ENCODE results near the gene IPP.
"Not testable (repeated sequence)": the region's sequence is repeated elsewhere in the genome, so short reads cannot be mapped to it uniquely, and the experiment has no call there.

The IPP gene

DNA sequence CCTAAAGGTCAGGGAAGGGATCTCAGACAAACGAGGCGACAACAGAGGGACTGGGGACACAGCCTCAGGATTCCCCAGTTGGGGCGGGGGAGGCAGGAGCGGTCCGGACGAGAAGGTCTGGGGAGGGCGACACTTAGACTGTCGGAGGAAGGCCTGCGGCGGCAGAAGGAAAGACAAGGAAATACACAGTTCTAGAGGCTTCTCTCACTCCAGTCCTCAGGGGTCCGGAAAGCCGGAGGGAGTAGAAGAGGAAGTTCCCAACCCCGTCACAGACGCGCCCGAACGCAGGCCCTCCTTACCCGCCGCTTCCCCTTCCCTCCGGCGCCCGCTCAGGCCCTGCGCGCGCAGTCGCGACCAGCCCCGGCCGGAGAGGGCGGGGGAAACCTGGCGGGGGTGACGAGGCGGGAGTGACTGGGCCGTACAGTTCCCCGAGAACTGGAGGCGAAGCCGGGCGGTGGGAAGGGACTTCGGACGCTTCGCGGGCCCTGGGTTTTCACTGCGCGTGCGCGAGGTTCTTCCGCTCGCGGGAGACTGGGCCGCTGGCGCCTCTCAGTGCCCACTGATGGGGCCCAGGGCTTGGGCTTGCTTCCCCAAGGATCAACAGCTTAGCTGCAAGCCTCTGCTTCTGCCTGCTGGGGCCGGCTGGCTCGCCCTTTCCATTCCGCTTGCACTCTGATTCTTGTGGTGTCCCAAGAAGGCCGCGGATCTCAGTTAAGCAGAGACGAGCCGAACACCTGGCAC, at the start of gene IPP:
TSS of gene IPP (minus strand) at position 356 of the 741 bp plus-strand sequence. CDS start 4,242 bp downstream, outside the sequence.
- peak; percentile 93 to 97 for DNase-seq

DNA sequence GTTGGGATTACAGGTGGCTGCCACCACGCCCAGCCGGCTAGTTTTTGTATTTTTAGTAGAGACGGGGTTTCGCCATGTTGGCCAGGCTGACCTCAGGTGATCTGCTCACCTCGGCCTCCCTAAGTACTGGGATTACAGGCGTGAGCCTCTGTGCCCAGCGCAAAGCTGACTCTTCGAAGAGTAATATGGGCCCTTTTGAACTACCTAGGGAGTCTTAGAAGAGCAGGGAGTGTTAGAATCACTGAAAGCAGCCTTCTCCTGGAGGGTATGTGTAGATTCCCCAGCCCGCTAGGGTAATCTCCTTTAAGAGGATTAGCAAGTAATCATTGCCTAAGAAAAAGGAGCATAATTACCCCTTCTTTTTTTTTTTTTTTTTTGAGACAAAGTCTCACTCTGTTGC, 46.5 kb upstream of the IPP start:
- DNase-seq = no peak

DNA sequence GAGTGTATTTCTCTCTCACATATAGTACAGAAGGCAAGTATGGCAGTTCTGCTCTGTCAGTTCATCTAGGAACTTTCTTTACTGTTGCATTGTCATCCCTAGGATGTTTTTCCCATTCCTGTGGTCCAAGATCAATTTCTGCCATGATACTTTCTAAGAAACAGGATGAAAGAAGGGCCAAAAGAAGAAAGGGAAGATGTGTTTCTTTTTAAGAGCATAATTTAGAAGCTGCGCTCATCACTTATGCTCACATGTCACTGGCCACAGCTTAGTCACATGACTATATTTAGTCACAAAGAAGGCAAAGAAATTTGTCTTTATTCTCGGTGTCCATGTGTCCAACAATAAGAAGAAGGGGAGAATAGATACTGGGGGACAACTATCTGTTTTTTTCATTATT, 45.9 kb upstream of the IPP start:
- DNase-seq = no peak

DNA sequence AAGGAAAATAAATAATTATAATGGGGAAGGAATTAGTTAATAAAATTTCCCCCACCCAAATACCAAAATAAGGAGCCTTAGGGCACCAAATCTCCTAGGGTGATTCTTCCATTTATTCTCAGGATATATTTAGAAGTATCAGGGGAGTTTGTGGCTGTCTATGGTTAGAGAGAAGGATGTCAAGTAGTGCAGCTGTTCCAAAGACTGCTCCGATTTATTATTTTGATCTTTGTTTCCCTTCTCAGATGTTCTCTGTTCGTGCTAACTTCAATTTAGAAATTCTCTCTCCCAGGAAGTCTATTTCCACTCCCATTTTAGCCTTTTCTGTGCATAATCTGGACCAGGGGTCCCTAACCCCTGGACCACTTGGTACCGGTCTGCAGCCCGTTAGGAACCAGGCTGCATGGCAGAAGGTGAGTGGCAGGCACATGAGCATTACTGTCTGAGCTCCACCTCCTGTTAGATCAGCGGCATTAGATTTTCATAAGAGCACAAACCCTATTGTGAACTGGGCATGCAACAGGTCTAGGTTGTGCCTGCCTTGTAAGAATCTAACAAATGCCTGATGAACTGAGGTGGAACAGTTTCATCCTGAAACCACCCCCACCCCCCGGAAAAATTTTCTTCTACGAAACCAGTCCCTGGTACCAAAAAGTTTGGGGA, 43.6 kb upstream of the IPP start:
- DNase-seq = peak in 1 of 2 experiments; percentile 21

DNA sequence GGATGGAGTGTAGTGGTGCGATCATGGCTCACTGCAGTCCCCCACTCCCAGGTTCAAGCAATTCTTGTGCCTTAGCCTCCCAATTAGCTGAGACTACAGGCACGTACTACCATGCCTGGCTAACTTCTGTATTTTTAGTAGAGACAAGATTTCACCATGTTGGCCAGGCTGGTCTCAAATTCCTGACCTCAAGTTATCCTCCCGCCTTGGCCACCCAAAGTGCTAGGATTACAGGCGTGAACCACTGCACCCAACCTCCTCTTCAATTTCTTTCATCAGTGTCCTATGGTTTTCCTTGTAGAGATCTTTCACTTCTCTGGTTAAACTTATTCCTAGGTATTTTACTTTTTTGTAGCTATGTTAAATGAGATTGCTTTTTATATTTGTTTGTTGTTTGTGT, 42.3 kb upstream of the IPP start:
- DNase-seq = no peak

DNA sequence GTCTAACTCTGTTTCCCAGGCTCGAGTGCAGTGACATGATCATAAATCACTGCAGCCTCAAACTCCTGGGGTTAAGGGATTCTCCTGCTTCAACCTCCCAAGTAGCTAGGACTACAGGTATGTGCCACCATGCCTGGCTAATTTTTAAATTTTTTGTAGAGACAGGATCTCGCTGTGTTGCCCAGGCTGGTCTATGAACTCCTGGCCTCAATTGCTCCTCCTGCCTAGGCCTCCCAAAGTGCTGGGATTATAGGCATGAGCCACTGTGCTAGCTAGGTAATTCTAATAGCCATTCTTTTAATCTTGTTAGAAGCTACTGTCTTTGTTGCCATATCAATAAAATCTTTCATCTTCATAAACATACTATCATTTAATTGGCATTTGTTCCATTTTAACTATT, 39.1 kb upstream of the IPP start:
- DNase-seq = no peak

DNA sequence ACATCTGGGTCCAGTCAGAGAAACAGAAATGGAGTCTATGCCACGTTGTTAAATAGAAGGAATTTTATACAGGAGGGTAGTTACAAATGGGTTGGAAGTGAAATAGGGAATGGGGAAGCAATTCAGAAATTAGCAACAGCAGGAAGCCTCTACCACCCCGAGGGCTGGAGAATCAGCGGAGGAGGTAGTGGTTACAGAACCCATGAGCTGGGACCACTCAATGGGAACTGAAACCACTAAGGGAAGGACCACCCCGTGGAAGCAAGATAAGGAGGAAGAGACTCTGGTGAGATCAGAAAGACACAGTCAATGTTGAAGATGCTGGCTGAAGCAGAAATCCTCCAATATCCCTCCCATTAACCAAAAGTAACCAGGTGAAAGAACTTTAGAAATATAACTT, 37.5 kb upstream of the IPP start:
- DNase-seq = no peak

GRCh38 chr1:45785583-45785982, 35.1 kb upstream of the IPP start:
- no peak for DNase-seq

GRCh38 chr1:45775794-45776193, 25.3 kb upstream of the IPP start:
- no peak for DNase-seq

- no peak for DNase-seq
Observed at GRCh38 chr1:45772971-45773370, 22.5 kb upstream of the IPP start.

DNA sequence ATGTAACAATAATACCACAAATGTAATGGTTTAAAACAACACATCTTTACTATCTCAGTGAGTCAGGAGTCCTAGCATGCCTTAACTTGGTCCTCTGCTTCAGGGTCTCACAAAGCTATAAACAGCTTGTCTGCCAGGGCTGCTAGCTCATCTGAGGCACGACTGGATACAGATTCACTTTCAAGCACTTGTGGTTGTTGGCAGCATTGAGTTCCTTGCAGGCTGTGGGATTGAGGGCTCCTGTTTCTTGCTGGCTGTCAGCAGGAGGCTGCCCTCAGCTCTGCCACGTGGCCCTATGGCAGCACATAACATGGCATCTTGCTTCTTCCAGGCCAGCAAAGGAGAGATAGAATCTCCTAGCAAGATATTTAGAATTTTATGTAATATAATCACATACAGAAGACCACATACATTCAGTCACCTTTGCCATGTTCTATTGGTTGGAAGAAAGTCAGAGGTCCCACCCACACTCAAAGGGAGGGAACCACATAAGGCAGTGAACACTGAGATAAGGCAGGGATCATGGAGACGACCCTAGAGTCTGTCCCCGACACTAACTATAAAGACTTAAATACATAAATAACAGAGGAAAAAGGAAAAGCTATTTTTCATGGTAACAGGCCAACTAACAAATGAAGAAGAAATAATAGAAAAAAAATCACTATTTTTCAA, 18.9 kb upstream of the IPP start:
- DNase-seq = no peak

- DNase-seq = no peak
Observed at GRCh38 chr1:45767035-45767434, 16.6 kb upstream of the IPP start.

DNA sequence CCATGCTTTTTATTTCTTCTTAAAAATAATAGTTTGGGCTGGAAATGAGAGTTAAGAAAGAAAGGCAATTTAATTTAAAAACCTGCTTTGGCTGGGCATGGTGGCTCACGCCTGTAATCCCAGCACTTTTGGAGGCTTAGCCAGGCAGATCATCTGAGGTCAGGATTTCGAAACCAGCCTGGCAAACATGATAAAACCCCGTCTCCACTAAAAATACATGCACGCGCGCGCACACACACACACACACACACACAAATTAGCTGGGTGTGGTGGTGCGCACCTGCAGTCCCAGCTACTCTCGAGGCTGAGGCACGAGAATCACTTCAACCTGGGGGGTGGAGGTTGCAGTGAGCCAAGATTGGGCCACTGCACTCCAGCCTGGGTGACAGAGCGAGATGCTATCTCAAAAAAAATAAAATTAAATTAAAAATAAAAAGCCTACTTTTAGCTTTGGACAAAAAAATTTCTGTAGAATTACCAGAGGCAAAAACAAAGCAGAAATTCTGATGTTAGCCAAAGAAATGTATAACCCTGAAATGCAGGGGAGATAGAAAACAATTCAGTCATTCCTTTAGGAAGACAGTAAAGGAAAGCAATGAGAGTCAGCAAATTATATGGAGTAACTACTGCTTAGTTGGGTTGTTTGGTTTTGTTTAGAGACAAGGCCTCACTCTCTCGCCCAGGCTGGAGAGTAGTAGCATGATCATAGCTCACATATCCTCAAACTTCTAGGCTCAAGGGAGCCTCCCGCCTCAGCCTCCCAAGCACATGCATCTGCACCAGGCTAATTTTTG, 15.7 kb upstream of the IPP start:
- DNase-seq = no peak

GRCh38 chr1:45762291-45762690, 11.8 kb upstream of the IPP start:
- DNase-seq = no peak

DNA sequence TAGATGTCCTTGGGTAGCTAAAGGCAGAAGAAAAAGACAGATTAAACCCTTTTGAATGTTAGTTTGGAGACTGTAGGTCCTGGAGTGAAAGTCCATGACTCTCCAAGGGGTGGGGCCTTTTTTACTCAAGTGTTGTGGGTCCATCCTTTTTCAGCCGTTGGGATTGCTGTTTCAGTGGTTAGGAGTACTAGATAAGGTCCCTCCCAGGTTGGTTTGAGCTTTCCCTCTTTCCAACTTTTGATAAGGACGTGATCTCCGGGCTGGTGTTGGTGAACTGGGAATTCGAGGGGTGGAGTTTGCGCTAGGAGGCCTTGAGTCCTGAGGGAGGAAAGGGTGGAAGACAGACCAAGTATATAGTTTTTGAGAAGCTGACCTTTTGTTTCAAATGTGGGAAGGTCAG, 5.2 kb upstream of the IPP start:
- no peak for DNase-seq

GRCh38 chr1:45753248-45754037, 3.0 kb upstream of the IPP start:
- no peak for DNase-seq

DNA sequence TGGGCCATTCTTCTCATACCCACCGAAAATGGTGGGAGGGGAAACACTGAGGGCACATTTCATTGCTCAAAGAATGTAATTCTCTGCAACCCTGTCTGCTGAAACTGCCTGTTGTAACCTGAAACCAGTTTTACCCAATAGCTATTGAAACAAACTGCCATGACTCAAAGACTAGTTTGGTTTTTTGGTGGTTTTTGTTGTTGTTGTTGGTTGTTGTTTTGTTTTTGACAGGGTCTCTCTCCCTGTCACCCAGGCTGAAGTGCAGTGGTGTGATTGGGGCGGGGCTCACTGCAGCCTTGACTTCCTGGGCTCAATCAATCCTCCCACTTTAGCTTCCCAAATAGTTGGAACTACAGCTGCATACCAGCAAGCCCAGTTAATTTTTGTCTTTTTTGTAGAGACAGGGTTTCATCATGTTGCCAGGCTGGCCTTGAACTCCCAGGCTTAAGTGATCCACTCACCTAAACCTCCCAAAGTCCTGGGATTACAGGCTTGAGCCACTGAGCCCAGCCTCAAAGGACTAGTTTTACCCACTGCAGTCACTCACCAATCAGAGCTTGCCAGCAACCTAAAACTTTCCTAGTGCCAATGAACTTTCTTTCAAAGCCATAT, 2.1 kb upstream of the IPP start:
- DNase-seq = no peak

DNA sequence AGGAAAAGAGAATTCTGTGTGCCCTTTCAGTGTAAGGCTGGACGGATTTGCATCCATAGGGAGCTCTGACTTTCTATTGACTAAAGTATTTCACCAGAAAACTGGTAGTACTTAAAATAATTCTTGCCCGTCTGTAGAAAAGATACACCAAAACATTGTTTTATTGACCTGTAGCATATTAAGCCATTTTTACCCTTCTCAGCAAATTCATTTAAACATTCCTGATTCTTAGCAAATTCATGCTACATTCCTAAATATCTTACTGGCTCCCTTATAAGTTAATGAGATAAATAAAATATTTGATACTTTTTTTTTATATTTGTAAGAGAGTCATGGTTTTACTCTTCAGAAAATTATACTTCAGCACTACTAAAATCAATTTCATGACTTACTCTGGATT, 1.6 kb upstream of the IPP start:
- no peak for DNase-seq

- not testable (repeated sequence) for DNase-seq
Observed at GRCh38 chr1:45751039-45751838, 786 bp upstream of the IPP start.

- no peak for DNase-seq
Observed at GRCh38 chr1:45746922-45747321, 3.5 kb downstream of the IPP start.

DNA sequence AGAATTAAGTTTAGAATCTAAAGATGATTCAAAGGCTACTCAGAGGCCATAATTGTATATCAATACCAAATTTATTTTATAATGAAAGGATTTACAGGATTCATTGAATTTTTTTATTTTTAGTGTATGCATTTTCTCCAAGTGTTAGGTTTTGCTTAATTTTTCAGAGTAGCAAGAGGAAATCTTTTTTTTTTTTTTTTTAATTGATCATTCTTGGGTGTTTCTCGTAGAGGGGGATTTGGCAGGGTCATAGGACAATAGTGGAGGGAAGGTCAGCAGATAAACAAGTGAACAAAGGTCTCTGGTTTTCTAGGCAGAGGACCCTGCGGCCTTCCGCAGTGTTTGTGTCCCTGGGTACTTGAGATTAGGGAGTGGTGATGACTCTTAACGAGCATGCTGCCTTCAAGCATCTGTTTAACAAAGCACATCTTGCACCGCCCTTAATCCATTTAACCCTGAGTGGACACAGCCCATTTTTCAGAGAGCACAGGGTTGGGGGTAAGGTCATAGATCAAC, 10.8 kb downstream of the IPP start:
- not testable (repeated sequence) for DNase-seq
